ENCODE measurements around the gene PFKFB2.
"Not testable (repeated sequence)": the region's sequence is repeated elsewhere in the genome, so short reads cannot be mapped to it uniquely, and the experiment has no call there.

PFKFB2 gene

GRCh38 chr1:207041397-207041796 lies 11.7 kb upstream of the PFKFB2 start:
- DNase-seq = not testable (repeated sequence)

DNA sequence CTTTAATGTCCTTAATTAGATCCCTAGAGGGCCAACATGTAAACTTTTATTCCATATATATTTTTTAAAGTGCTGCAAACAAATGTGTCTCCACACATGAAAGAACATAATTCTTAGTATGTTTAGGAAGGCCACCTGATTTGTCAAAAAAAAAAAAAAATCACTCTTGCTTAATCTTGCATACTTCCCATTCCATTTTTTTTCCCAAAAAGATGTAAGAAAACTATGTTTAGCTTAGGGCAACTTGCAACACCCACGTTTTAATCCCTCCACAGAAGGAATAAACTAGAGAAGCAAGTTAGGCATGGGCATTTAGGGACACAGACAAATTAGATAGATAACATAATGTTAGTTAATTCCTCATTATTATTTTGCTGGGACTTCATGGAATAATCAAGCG lies 7.6 kb upstream of the PFKFB2 start:
- DNase-seq = no peak

- no peak for DNase-seq
These were observed 5.6 kb upstream of the PFKFB2 start for GRCh38 chr1:207047505-207047904.

GRCh38 chr1:207048041-207048440 lies 5.0 kb upstream of the PFKFB2 start:
- DNase-seq = no peak

- DNase-seq = no peak
These were observed 4.0 kb upstream of the PFKFB2 start for GRCh38 chr1:207049054-207049453.

GRCh38 chr1:207049514-207049913 lies 3.6 kb upstream of the PFKFB2 start:
- DNase-seq = no peak

DNA sequence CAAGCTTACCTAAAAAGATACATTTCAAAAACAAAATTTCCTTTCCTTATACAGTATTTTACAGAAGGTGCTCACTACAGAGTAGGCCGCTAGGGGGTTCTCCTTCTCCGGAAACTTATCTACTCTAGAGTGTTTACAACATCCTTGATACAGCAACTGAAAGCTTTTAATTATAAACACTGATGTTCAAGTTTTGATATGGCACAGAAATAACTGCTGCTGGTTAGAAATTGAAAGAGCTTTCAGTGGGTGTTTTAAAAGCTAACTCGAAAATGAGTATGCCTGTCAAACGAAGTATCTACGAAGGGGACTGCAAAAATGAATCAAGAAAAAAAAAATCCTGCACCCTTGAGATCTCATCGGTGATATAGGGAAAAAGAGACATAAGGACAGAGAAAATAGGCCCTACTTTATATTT lies 3.1 kb upstream of the PFKFB2 start:
- peak; percentile 41 for DNase-seq

GRCh38 chr1:207050480-207051190 lies 2.4 kb upstream of the PFKFB2 start:
- DNase-seq = peak; percentile 90

DNA sequence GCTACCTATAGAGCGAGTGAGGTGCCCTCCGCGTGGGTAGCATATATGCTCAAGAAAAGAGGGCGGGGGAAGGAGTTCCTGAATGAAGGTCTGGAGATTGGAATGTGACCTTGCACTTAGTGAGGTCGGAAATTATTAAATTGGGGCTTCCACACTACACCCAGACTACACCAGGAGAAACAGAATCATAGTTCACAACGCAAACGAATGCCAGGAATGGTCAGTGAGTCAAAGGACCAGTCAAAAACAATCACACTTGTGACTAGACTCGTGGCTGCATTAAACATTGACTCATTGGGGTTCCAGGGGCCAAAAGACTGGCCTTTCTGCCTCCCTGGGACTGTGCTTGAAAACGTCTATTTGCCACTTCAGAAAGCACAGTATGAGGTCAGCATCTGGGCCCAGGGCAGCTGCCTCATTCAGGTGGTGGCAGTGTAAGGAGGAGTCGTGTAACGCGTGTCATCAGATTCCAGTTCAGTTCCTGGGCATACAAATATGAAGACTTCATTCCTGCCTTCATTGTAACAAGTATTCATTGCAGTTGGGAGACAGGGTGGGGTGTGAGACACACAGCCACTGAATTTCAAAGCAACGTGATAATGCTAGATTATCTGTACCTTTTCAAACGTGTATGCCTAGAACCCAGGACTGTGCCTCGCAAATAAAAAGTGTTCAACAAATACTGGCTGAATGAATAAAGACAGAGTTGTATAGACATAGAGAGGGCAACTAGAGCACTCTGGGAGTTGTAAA lies 1.7 kb upstream of the PFKFB2 start, which contains the start of gene YOD1:
TSS of gene YOD1 (minus strand) at position 18 of the 753 bp plus-strand sequence. CDS start 178 bp downstream, outside the sequence.
- DNase-seq = no peak

DNA sequence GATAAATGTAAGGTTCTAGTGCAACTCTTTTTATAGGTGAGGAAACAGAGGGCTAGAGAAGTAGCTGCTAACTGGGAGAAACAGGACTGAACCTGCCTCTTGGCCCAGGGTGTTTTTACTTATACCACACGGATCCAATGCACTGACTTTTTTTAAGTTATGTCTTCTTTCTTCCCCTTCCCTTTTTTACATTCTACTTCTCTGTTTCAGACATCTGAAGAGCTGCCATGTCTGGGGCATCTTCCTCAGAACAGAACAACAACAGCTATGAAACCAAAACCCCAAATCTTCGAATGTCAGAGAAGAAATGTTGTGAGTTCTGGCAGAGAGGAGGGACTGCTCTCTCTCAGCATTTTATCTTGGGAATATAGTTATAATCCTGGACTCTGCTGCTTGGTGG lies 1.4 kb downstream of the PFKFB2 start:
- no peak for DNase-seq

DNA sequence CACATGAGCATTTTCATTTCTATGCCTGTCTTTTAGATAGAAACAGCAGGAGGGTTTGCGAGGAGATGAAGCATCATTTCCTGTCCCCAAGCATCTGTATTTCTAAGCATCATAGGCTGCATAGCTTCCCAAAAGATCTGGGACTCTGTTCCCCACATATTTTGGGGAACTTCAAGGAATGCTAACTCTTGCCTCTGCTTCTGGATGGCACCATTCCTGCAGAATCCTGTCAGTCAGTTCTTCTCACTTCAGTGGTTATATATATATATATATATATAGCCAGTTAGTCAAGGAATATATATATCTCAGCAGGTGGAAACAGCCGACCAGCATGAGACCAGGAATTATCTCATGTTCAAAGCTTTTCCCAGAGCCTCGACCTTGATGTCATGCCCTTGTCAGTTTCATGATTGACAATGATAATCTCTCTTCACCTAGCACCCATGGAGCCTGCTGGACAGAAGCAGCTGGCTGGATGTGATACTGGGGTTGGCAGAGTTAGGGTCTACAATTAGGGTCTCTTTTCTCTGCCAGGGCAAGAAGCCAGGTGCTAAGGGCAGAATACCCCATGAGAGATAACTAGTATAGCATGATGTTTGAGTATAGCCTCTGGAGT lies 2.4 kb downstream of the PFKFB2 start:
- no peak for DNase-seq

- no peak for DNase-seq
These were observed 3.6 kb downstream of the PFKFB2 start for GRCh38 chr1:207056673-207057072.

GRCh38 chr1:207058252-207058651 lies 5.2 kb downstream of the PFKFB2 start:
- no peak for DNase-seq

DNA sequence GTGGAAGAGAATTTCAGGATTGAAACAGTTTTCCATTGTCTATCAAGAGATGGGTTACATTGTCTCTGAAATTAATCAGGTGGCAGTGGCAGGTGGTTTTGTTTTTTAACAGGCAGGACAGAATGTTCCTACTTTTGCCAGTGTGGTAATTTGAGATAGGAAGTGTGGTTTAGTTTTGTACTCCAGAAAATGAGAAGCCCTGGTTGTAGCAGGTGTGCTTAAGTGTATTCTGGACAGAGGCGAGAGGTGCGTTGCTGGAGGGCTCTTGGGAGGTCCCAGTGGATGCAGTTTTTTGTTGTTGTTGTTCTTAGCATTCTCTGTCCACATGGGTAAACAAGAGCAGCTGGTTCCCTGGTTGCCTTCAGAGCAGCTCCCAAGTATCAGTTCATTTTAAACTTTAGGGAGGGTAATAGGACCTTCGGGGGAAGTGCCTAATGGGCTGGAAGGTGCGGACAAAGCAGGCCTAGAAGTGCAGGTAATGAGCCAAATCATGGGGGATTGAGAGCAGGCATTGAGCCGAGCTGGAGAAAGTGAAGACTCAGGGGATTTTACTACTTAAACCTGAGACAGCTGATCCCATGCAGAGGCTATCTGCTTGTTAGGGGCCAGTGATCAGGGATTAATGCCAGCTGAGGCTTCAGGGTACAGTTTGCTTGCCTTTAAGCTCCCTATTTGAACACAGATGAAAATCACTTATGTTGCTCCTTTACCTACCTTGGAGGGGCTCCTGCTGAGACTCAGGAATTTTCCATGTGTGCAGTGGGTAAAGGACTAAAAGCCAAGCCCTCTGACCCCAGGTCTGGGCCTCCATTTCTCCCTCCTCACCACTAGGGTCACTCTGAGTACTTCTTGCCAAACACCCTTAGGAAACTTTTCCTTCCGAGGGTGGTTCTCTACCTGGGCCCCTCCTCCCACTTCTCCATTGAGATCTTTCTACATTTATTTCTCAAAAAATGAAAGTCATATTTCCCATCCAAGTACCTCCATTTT lies 6.1 kb downstream of the PFKFB2 start:
- no peak for DNase-seq

DNA sequence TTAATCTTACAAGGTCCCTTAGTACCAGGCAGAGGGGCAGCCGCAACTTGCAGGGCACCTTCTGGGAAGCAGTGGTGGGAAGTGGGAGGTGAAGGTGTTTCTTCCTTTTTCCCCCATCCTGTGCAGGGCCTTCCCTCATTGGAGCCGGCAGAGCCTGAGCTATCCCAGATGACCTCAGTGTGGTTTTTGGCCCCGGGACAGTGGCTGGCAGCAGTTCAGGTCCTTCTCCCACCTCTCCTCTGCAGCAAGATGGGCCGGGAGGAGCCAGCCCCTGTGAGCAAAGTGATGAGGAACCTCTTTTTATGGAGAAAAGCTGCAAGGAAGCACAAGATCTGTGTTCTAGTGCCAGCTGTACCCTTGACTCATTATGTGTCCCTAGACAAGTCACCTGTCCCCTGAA lies 6.8 kb downstream of the PFKFB2 start:
- no peak for DNase-seq

DNA sequence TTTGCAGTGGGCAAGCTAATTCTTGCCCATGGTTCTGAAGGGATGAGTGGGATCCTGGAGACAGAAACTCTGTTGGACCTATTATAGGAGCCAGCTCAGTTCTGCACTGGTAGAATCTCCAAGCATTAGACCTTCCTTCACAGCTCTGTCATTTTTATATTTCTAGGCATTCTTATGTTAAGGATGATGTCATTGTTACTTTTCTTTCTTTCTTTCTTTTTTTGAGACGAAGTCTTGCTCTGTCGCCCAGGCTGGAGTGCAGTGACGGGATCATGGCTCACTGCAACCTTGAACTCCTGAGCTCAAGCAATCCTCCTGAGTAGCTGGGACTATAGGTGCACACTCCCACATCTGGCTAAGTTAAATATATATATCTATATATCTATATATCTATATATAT lies 7.5 kb downstream of the PFKFB2 start:
- no peak for DNase-seq

GRCh38 chr1:207062058-207062457 lies 9.0 kb downstream of the PFKFB2 start:
- no peak for DNase-seq

DNA sequence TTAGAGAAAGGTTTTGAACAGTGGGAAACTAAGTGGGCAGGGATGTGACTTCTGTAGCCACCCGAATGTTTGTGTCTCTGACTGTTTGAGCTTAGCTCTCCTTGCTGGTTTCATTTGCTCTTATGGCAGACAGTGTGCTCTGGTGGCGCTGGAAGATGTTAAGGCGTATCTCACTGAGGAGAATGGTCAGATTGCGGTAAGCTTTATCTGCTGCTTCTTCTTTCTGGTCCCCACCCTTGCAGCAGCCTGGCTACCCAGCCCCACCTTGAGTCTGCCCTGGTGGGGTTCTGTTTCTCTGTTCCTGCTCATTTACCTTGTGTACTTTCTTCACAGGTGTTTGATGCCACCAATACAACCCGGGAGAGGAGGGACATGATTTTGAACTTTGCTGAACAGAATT lies 9.9 kb downstream of the PFKFB2 start:
- DNase-seq = no peak

GRCh38 chr1:207064561-207064960 lies 11.5 kb downstream of the PFKFB2 start:
- DNase-seq = no peak

DNA sequence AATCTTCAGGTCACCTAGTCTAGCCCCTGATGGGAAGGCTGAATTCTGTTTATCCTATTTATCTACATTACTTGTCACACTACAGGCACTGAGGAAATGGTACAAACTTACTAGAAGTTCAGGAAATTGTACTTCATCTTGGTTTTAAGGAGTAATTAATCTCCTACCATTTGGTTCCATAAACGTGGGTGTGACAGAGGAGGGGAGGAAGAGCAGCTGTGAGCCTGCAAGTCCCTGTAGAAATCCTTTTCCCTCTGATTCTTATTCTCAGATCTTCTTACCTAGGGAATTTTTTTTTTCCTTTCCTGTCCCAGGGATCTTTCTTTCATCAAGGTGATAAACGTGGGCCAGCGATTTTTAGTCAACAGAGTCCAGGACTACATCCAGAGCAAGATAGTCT lies 14.1 kb downstream of the PFKFB2 start:
- DNase-seq = no peak

GRCh38 chr1:207067665-207068064 lies 14.6 kb downstream of the PFKFB2 start:
- no peak for DNase-seq

- DNase-seq = no peak
These were observed 16.0 kb downstream of the PFKFB2 start for GRCh38 chr1:207069061-207069460.

Measured in effector CD4-positive, alpha-beta T cell (primary cell).